ENCODE results near the gene JCAD. TPM values are rescaled to one million over a fixed set of nuclear protein-coding genes. Genes with fewer than 3 reads are reported as not detected.

The JCAD gene
- total RNA-seq, 1 experiment from 2014 or later = 0.77 TPM

DNA sequence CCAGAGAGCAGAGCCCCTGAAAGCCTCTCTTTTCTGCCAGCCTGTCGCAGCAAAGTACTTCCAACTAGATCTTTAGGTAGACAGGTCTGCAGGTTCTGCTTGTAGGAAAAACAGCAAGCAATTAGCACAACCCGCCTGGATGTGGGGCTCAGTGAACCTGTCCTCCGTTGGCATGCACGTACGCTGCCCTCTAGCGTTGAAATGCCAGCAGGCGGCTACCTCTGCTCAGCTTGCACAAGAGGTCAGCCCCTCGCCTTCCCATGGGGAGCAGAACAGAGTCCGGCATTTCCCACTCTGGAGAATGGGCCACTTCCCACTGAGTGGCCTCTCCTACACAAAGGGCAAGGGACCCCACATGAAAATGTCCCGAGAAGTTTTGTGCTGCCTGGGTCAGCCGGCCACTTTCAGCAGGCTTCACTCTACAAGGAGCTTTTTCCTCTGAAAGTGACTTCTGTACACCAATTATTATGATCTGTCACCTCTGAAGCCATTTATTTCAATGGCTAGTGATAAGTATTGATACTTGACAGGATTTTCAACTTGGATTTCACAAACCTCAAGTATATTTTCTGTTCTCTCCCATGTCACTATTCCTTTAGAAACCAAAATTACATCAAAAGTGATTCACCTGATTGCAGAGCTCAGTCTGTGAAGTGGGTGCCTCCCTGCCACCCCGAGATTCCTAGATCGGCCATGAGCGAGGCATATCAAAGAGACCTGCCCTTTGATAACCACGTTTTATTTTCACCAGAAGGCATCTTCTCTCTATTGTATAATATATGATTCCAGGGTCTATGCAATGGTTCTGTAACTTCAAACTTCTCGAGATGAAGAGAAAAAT is 56.7 kb downstream of the JCAD start:
- H2BK15ac ChIP-seq (ENCODE audit: low read depth, low read length) = no peak overlapping the region
- TF ChIP-seq, protein P1, sequence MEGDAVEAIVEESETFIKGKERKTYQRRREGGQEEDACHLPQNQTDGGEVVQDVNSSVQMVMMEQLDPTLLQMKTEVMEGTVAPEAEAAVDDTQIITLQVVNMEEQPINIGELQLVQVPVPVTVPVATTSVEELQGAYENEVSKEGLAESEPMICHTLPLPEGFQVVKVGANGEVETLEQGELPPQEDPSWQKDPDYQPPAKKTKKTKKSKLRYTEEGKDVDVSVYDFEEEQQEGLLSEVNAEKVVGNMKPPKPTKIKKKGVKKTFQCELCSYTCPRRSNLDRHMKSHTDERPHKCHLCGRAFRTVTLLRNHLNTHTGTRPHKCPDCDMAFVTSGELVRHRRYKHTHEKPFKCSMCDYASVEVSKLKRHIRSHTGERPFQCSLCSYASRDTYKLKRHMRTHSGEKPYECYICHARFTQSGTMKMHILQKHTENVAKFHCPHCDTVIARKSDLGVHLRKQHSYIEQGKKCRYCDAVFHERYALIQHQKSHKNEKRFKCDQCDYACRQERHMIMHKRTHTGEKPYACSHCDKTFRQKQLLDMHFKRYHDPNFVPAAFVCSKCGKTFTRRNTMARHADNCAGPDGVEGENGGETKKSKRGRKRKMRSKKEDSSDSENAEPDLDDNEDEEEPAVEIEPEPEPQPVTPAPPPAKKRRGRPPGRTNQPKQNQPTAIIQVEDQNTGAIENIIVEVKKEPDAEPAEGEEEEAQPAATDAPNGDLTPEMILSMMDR (conservative IDR thresholded peaks at IDR 0.05) = peak; percentile 89
- H4K91ac ChIP-seq (ENCODE audit: insufficient read length, low read depth, low read length) = no peak overlapping the region
- H3K79me1 ChIP-seq (ENCODE audit: insufficient read depth, low read depth, low read length, poor library complexity, severe bottlenecking) = no peaks in the 10 kb centered on the region
- H3K9me3 ChIP-seq (ENCODE audit: control insufficient read depth, low read depth, low read length) = no peaks in the 10 kb centered on the region
- H3K23ac ChIP-seq (ENCODE audit: insufficient read length, low read depth, low read length) = no peak overlapping the region
- no CpG with 5 or more reads among the region's 16 CpGs for WGBS (ENCODE audit: extremely low coverage, insufficient read length, low lambda C conversion rate)
- DNase-seq = peak; percentile 92
- no peaks in the 10 kb centered on the region for H3K27me3 ChIP-seq (ENCODE audit: insufficient read depth, low read length)
- no peaks in the 10 kb centered on the region for H4K20me1 ChIP-seq (ENCODE audit: control insufficient read depth, insufficient read depth, insufficient read length)
- no peak overlapping the region for H3K56ac ChIP-seq (ENCODE audit: insufficient read length, low read depth, low read length)
- H2BK5ac ChIP-seq (ENCODE audit: insufficient read length, low read length) = no peak overlapping the region
- Mint-ChIP-seq H3K4me1 (peaks cover 15 to 23% of the 10 kb centered on the region in 2 experiments), H3K27ac (peak overlapping the region in 1 of 3 experiments; percentile 30; a peak in 1 of 7 replicates), H3K36me3 (ENCODE audit: insufficient read depth in 1 of 3, low read depth in 3 of 3) (no peaks in the 10 kb centered on the region), H3K4me3 (no peak overlapping the region), H3K27me3 (ENCODE audit: low read depth) (peaks cover 4% of the 10 kb centered on the region; the same call in 1 of the 2 replicates), H3K9me3 (no peaks in the 10 kb centered on the region; a peak in 1 of 5 replicates)
- H3K4me1 ChIP-seq (ENCODE audit: insufficient read depth, low read length) = no peaks in the 10 kb centered on the region
- no peak overlapping the region for H2BK12ac ChIP-seq (ENCODE audit: insufficient read length, low read depth, low read length)
- H3K4me2 ChIP-seq (ENCODE audit: insufficient read depth, insufficient read length, low read length) = no peak overlapping the region
- H3T11ph ChIP-seq (ENCODE audit: low read length) = no peak overlapping the region
- no peak overlapping the region for H3K14ac ChIP-seq (ENCODE audit: insufficient read depth, low read length)
- H2BK120ac ChIP-seq (ENCODE audit: low read depth, low read length, poor library complexity, severe bottlenecking) = no peak overlapping the region
- no peak overlapping the region for H2AK5ac ChIP-seq (ENCODE audit: insufficient read length, low read length)
- no peak overlapping the region for H3K4ac ChIP-seq (ENCODE audit: low read depth, low read length)
- H4K8ac ChIP-seq (replicated peaks; ENCODE audit: insufficient read length, low read depth, low read length) = no peak overlapping the region
- H3K18ac ChIP-seq (ENCODE audit: insufficient read length, low read depth, low read length) = no peak overlapping the region
- H3K23me2 ChIP-seq (ENCODE audit: insufficient read length, low read depth, low read length, poor library complexity, severe bottlenecking) = no peaks in the 10 kb centered on the region
- no peak overlapping the region for H2AFZ ChIP-seq (ENCODE audit: low read length)
- no peaks in the 10 kb centered on the region for H3K79me2 ChIP-seq (ENCODE audit: insufficient read depth, low read length)
- no peak overlapping the region for H4K5ac ChIP-seq (ENCODE audit: insufficient read length, low read depth, low read length)
- no peak overlapping the region for H2BK20ac ChIP-seq (ENCODE audit: low read depth, low read length, poor library complexity, severe bottlenecking)
- H3K27ac ChIP-seq (ENCODE audit: insufficient read length, low read depth, low read length) = no peak overlapping the region
- no peak overlapping the region for H3K9ac ChIP-seq (ENCODE audit: extremely low read depth, insufficient read length, low read length)
